22Rv1 (cell line): ENCODE data around the gene FAM241B.

ENCODE experiments used
- H3K27ac ChIP-seq: fragments of 450-650 bp; 2 replicates; pipeline ENCODE4 v1.5.1; 2017
- ZFX ChIP-seq: fragments of 450-650 bp; IDR thresholded peaks from 2 replicates; pipeline ENCODE4 v1.6.1; 2017; ENCODE audit warnings: antibody characterized with exemption, borderline replicate concordance
- TF ChIP-seq, protein P1 (sequence below): fragments of 450-650 bp; IDR thresholded peaks from 2 replicates; pipeline ENCODE4 v1.5.1; 2017; ENCODE audit warnings: mild to moderate bottlenecking

Gene FAM241B

GRCh38 chr10:69626826-69627225 is 3.2 kb upstream of the FAM241B start:
- TF ChIP-seq, protein P1, sequence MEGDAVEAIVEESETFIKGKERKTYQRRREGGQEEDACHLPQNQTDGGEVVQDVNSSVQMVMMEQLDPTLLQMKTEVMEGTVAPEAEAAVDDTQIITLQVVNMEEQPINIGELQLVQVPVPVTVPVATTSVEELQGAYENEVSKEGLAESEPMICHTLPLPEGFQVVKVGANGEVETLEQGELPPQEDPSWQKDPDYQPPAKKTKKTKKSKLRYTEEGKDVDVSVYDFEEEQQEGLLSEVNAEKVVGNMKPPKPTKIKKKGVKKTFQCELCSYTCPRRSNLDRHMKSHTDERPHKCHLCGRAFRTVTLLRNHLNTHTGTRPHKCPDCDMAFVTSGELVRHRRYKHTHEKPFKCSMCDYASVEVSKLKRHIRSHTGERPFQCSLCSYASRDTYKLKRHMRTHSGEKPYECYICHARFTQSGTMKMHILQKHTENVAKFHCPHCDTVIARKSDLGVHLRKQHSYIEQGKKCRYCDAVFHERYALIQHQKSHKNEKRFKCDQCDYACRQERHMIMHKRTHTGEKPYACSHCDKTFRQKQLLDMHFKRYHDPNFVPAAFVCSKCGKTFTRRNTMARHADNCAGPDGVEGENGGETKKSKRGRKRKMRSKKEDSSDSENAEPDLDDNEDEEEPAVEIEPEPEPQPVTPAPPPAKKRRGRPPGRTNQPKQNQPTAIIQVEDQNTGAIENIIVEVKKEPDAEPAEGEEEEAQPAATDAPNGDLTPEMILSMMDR, result no peak
- no peak for TF ChIP-seq ZFX

DNA sequence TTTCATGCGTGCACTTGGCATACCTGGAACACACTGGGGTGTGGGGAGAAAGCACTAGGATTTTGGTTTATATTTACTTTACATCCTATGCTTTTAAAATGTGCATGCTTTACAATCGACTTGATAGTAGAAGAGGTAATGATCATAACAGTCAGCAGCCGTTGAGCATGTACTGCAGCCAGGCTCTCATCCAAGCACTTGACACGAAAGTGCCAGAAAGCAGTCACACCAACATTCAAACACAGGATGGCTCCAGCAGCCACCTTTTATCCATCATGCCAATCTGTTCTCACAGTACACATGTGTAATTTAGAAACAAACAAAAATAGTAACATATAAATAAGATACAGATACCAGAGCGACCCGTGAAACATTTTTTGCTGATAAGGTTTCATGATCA is 1.2 kb upstream of the FAM241B start:
- no peak overlapping the region for H3K27ac ChIP-seq
- no peak for TF ChIP-seq ZFX
- TF ChIP-seq, protein P1, result no peak

More at GRCh38 chr10:69626826-69627225, 3.2 kb upstream of the FAM241B start:
- no peak overlapping the region for H3K27ac ChIP-seq

- TF ChIP-seq ZFX, result no peak
- TF ChIP-seq, protein P1, result no peak
- H3K27ac ChIP-seq, result no peak overlapping the region
Measured at GRCh38 chr10:69629519-69629896, 539 bp upstream of the FAM241B start.

GRCh38 chr10:69630651-69631400 is 779 bp downstream of the FAM241B start:
- TF ChIP-seq, protein P1, result no peak
- TF ChIP-seq ZFX, result no peak
- H3K27ac ChIP-seq, result peak overlapping the region; percentile 35; the same call in 1 of the 2 replicates

DNA sequence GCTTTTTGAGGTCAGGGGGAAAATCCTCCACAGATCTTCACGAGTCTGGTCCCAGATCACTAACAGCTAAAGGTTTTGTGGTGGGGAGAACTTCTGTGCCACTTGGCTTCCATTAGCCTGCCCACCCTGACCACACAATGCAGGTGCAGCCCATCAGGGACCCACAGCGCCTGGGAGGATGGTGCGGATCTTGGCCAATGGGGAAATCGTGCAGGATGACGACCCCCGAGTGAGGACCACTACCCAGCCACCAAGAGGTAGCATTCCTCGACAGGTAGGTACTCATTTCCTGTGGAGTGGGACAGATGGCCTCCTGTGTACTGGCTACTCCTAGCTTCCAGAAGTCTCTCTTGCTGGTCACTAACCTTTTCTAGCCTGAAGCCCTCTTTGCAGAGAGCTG is 1.5 kb downstream of the FAM241B start:
- H3K27ac ChIP-seq, result no peak overlapping the region
- TF ChIP-seq ZFX, result no peak
- TF ChIP-seq, protein P1, result no peak

GRCh38 chr10:69632516-69633199 is 2.6 kb downstream of the FAM241B start:
- no peak overlapping the region for H3K27ac ChIP-seq
- TF ChIP-seq, protein P1, result no peak
- TF ChIP-seq ZFX, result no peak
